ENCODE measurements around the gene EP400. TPM values are rescaled to one million over a fixed set of nuclear protein-coding genes. Genes with fewer than 3 reads are reported as not detected.

The EP400 gene
- total RNA-seq, 1 donor from 2014 or later, result 85.8 TPM

DNA sequence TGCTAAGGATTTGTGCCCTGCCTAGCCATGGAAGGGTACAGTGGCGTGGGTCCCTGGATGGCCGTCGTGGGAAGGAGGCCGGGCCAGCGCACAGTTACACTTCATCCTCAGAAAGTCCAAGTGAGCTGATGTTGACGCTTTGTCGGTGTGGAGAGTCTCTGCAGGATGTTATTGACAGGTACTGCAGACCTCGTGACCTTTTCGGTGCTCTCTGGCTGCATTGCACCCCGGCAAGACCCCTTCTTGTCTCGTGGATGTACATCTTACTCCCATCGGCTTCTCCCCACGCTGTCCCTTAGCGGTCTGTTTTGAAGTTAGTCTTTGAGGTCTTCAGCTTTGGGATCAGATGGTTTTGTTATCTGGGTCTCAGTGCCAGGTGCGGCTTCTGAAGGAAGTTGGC, 78.4 kb downstream of the EP400 start:
- Mint-ChIP-seq H3K27me3 (ENCODE audit: unreplicated experiment) (peaks cover 1% of the 10 kb centered on the region), H3K4me1 (ENCODE audit: low read depth, unreplicated experiment) (no peaks in the 10 kb centered on the region), H3K9me3 (ENCODE audit: unreplicated experiment) (peaks cover 4% of the 10 kb centered on the region), H3K4me3 (ENCODE audit: unreplicated experiment) (no peak overlapping the region), H3K36me3 (ENCODE audit: unreplicated experiment) (peaks cover 4% of the 10 kb centered on the region), H3K27ac (ENCODE audit: unreplicated experiment) (no peak overlapping the region)
- no peak for DNase-seq
- no peak for TF ChIP-seq CTCF (IDR thresholded peaks at IDR 0.05; ENCODE audit: partially characterized antibody, unreplicated experiment)

DNA sequence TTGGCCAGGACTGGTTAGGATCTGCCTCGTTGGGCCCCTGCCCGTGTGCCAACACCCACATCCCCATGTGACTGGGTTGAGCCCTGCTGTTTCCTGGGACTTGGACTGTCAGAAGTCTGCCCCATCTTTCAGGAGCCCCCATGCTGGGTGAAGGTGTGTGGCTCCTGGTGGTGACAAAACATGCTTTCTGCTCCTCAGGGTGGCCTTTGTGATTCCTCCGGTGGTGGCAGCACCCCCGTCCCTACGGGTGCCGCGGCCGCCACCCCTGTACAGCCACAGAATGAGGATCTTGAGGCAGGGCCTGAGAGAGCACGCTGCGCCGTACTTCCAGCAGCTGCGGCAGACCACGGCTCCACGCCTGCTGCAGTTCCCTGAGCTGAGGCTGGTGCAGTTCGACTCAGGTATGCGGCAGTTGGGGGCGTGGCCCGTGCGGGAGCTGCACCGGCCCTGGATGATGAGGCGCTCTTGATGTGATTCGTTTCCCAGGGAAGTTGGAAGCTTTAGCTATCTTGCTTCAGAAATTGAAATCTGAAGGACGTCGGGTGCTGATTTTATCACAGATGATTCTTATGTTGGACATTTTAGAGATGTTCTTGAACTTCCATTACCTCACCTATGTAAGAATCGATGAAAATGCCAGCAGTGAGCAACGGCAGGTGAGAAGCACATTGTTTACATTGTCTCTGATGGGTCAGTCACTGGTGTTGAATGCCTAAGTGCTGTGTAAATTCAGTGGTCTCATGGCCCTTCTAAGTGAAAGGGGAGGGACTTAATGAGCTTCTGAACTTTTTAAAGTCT, 80.0 kb downstream of the EP400 start:
- no peak for TF ChIP-seq CTCF (IDR thresholded peaks at IDR 0.05; ENCODE audit: partially characterized antibody, unreplicated experiment)
- Mint-ChIP-seq H3K9me3 (ENCODE audit: unreplicated experiment) (peaks cover 4% of the 10 kb centered on the region), H3K4me3 (ENCODE audit: unreplicated experiment) (no peak overlapping the region), H3K27ac (ENCODE audit: unreplicated experiment) (no peak overlapping the region), H3K36me3 (ENCODE audit: unreplicated experiment) (peaks cover 7% of the 10 kb centered on the region), H3K4me1 (ENCODE audit: low read depth, unreplicated experiment) (no peaks in the 10 kb centered on the region), H3K27me3 (ENCODE audit: unreplicated experiment) (peaks cover 1% of the 10 kb centered on the region)
- DNase-seq, result no peak

- Mint-ChIP-seq H3K27ac (ENCODE audit: unreplicated experiment) (no peak overlapping the region), H3K27me3 (ENCODE audit: unreplicated experiment) (peaks cover 5% of the 10 kb centered on the region), H3K4me1 (ENCODE audit: low read depth, unreplicated experiment) (no peaks in the 10 kb centered on the region), H3K36me3 (ENCODE audit: unreplicated experiment) (peaks cover 13% of the 10 kb centered on the region), H3K4me3 (ENCODE audit: unreplicated experiment) (no peak overlapping the region), H3K9me3 (ENCODE audit: unreplicated experiment) (peaks cover 2% of the 10 kb centered on the region)
- no peak for DNase-seq
- no peak for TF ChIP-seq CTCF (IDR thresholded peaks at IDR 0.05; ENCODE audit: partially characterized antibody, unreplicated experiment)
These were observed 80.8 kb downstream of the EP400 start for GRCh38 chr12:132030367-132031038.

DNA sequence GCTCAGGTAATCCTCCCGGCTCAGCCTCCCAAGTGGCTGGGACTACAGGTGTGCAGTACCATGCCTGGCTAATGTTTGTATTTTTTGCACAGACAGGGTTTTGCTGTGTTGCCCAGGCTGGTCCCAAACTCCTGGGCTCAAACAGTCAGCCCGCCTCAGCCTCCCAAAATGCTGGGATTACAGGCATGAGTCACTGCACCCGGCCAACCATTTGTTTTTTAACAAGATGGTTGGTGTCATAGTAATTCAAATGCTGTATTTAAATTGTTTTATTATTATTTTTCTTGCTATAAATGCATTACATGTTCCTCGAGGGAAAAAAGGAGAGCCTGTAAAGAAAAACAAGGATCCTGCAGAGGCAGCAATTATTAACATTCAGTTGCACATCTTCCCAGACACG, 83.9 kb downstream of the EP400 start:
- no peak for TF ChIP-seq CTCF (IDR thresholded peaks at IDR 0.05; ENCODE audit: partially characterized antibody, unreplicated experiment)
- no peak for DNase-seq
- Mint-ChIP-seq H3K4me1 (ENCODE audit: low read depth, unreplicated experiment) (no peaks in the 10 kb centered on the region), H3K27me3 (ENCODE audit: unreplicated experiment) (peaks cover 8% of the 10 kb centered on the region), H3K4me3 (ENCODE audit: unreplicated experiment) (no peak overlapping the region), H3K27ac (ENCODE audit: unreplicated experiment) (no peak overlapping the region), H3K36me3 (ENCODE audit: unreplicated experiment) (peaks cover 14% of the 10 kb centered on the region), H3K9me3 (ENCODE audit: unreplicated experiment) (peaks cover 2% of the 10 kb centered on the region)
